Karpas-422 (cell line): ENCODE measurements around the gene NR2F2. TPM values are rescaled to one million over a fixed set of nuclear protein-coding genes. Genes with fewer than 3 reads are reported as not detected.

Experiments
- DNase-seq: peaks from one replicate; pipeline ENCODE4 v3.0.0-alpha.2; 2015
- H2AFZ ChIP-seq: fragments of 200-600 bp; sonication (generic); 2 replicates; pipeline ENCODE4 v1.6.1; 2014; ENCODE audit warnings: antibody characterized with exemption, low read length, mixed read lengths
- H3K27ac ChIP-seq: fragments of 200-600 bp; sonication (generic); 2 replicates; pipeline ENCODE4 v1.5.1; 2014; ENCODE audit warnings: mild to moderate bottlenecking, low read length, moderate library complexity
- H3K27me3 ChIP-seq: fragments of 200-600 bp; sonication (generic); 2 replicates; pipeline ENCODE4 v1.6.1; 2014; ENCODE audit warnings: low read length, mixed read lengths
- H3K36me3 ChIP-seq: fragments of 200-600 bp; sonication (generic); 2 replicates; pipeline ENCODE4 v1.6.1; 2014; ENCODE audit warnings: low read length, mixed read lengths; ENCODE audit not compliant: insufficient read depth
- H3K4me1 ChIP-seq: fragments of 200-600 bp; sonication (generic); 2 replicates; pipeline ENCODE4 v1.6.1; 2014; ENCODE audit warnings: mild to moderate bottlenecking, low read length, mixed read lengths
- H3K4me2 ChIP-seq: fragments of 200-600 bp; sonication (generic); 2 replicates; pipeline ENCODE4 v1.6.1; 2014; ENCODE audit warnings: low read length, low read depth, mild to moderate bottlenecking; ENCODE audit not compliant: poor library complexity, severe bottlenecking
- H3K4me3 ChIP-seq: fragments of 200-600 bp; sonication (generic); 2 replicates; pipeline ENCODE4 v1.5.1; 2014; ENCODE audit warnings: mild to moderate bottlenecking, antibody characterized with exemption, low read length, mixed read lengths
- H3K79me2 ChIP-seq: fragments of 200-600 bp; sonication (generic); 2 replicates; pipeline ENCODE4 v1.6.1; 2014; ENCODE audit warnings: mild to moderate bottlenecking, low read length, mixed read lengths
- H3K9ac ChIP-seq: fragments of 200-600 bp; sonication (generic); 2 replicates; pipeline ENCODE4 v1.6.0; 2014; ENCODE audit warnings: low read length
- H3K9me2 ChIP-seq: fragments of 200-600 bp; sonication (generic), shearing (Covaris generic); replicated peaks from 2 replicates; pipeline ENCODE4 v1.6.0; 2014; ENCODE audit warnings: mild to moderate bottlenecking, low read length, moderate library complexity; ENCODE audit not compliant: insufficient read depth
- H3K9me3 ChIP-seq: fragments of 300-700, 200-600 bp; sonication (generic); 2 replicates; pipeline ENCODE4 v1.6.1; 2014; ENCODE audit warnings: low read length, mixed read lengths
- H4K20me1 ChIP-seq: fragments of 200-600 bp; sonication (generic); 2 replicates; pipeline ENCODE4 v1.6.1; 2014; ENCODE audit warnings: mild to moderate bottlenecking, antibody characterized with exemption, low read length, low read depth; ENCODE audit not compliant: insufficient read depth
- total RNA-seq: library from RNA; depleted of rRNA; stranded (reverse); fragments of >200 nt; shearing (Covaris generic); gene quantifications from 2 replicates; pipeline ENCODE4 v1.2.3, GENCODE V29; 2014; ENCODE audit warnings: low replicate concordance; rRNA removed

Gene NR2F2
- total RNA-seq, result not detected in 2 replicates

DNA sequence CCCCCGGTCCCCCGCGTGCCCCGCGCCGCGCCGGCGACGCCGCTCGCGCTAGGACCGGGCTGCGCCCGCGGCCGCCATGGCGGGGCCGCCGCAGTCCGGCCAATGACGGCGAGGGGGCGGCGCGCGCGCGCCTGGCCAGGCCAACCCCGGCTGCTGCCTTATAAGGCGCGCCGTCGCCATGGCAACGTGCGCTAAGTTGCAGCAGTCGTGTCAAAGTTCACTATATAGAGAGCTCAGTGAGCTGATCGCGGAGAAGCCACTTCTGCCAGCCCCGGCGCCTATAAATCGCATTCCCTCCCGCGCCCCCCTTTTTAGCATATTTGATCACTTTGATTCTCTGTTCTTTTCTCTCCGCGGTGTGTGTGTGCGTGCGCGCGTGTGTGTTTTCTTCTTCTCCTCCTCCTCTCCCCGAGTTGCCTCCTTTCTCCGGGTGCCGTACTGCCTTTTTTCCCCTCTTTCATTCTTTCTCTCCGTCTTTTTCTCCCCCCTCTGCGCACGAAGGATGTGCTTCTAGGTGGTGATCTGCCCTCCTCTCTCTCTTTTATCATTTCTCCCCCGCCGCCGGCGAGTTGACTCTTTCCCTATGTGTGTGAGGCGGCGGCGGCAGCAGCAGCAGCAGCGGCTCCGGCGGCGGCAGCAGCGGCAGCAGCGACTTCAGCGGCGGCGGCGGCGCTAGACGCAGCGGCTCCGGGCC, at the start of gene NR2F2:
NR2F2 (plus strand) TSS at position 251 of the 694 bp plus-strand sequence. CDS start 1,406 bp downstream, outside the sequence.
- H3K9me2 ChIP-seq, result no peaks in the 10 kb centered on the region
- no peak for DNase-seq
- no peaks in the 10 kb centered on the region for H3K4me1 ChIP-seq
- H4K20me1 ChIP-seq, result no peaks in the 10 kb centered on the region
- no peaks in the 10 kb centered on the region for H3K36me3 ChIP-seq
- no peak within 1 kb of the TSS for H3K4me3 ChIP-seq
- no peak within 1 kb of the TSS for H3K27ac ChIP-seq
- no peak within 1 kb of the TSS for H3K9ac ChIP-seq
- H3K79me2 ChIP-seq, result no peaks in the 10 kb centered on the region
- no peaks in the 10 kb centered on the region for H3K27me3 ChIP-seq
- peaks cover 4% of the 10 kb centered on the region for H3K9me3 ChIP-seq
- no peak within 1 kb of the TSS for H2AFZ ChIP-seq
- H3K4me2 ChIP-seq, result no peak within 1 kb of the TSS

DNA sequence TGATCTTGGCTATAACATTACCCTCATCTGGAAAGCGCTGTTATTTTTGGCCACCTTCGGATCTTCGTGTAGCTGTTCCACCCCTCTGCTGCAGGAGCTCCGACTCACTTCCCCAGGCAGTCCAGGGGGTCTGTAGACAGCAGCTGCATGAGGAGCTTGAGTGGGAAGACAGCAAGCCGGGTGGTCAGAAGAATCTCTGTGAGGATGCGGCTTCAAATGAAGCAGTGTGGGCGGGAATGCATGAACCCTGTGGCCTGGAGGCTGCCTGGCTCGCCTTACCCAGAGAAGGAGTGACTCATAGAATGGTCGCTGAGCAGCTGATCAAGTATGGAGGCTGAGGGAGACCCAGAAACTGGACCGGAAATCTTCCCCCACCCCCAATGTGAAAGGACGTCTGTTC, 45.2 kb upstream of the NR2F2 start:
- Histone ChIP-seq H3K27ac (no peak overlapping the region), H3K9me2 (no peaks in the 10 kb centered on the region), H3K4me1 (no peaks in the 10 kb centered on the region), H3K4me2 (no peak overlapping the region), H3K79me2 (no peaks in the 10 kb centered on the region), H3K9ac (no peak overlapping the region), H4K20me1 (no peaks in the 10 kb centered on the region), H3K36me3 (no peaks in the 10 kb centered on the region), H3K4me3 (no peak overlapping the region), H3K9me3 (peaks cover 21% of the 10 kb centered on the region), H3K27me3 (no peaks in the 10 kb centered on the region), H2AFZ (no peak overlapping the region)
- DNase-seq, result no peak

DNA sequence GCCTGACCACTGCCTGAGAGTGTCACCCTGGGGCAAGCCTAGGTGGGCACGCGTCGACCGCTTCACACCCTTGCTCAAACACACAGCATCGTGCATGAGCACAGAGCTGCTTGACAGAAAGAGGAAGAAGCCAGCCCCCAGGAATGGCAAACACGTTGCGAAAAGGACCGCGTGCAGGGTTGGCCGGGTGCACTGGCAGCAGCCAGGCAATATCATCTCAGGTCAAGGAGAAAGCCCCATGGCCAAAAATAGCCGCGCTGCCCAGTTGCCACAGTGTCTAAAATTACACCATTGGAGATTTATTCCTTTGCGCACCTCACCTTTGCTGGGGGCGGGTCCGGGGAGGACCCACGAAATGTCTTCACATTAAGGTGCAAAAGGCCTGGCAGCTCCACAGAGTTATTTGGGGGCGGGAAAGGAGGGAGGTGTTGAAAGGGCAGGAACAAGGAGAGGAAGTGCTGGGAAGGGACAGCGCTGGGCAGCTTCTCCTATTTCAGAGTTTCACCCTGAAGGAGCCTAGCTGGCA, 44.7 kb upstream of the NR2F2 start:
- Histone ChIP-seq H3K9me2 (no peaks in the 10 kb centered on the region), H3K9ac (no peak overlapping the region), H3K9me3 (peaks cover 25% of the 10 kb centered on the region), H3K36me3 (no peaks in the 10 kb centered on the region), H3K4me3 (no peak overlapping the region), H3K4me1 (no peaks in the 10 kb centered on the region), H2AFZ (no peak overlapping the region), H3K27me3 (no peaks in the 10 kb centered on the region), H4K20me1 (no peaks in the 10 kb centered on the region), H3K4me2 (no peak overlapping the region), H3K79me2 (no peaks in the 10 kb centered on the region), H3K27ac (no peak overlapping the region)
- DNase-seq, result no peak

DNA sequence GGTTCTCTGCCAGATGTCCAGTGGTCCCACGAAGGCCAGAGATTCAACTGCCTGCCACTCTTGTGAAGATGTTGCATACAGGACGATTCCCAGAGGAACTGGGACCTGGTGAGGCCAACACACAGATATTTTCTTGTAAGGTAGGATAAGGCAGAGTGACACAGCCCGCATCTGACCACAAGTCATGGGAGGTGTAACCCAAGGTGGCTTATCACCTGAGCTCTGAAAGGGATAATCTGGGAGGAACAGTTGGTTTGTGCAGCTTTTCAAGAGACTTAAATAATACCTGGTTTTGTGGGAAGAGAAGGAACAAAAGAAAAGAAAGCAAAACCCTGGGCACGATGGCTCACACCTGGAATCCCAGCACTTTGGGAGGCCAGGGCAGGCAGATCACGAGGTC, 39.8 kb upstream of the NR2F2 start:
- no peak overlapping the region for H3K4me3 ChIP-seq
- peaks cover 23% of the 10 kb centered on the region for H3K9me3 ChIP-seq
- H3K79me2 ChIP-seq, result no peaks in the 10 kb centered on the region
- H3K9ac ChIP-seq, result no peak overlapping the region
- H3K27ac ChIP-seq, result no peak overlapping the region
- no peaks in the 10 kb centered on the region for H3K36me3 ChIP-seq
- no peaks in the 10 kb centered on the region for H3K27me3 ChIP-seq
- no peaks in the 10 kb centered on the region for H3K9me2 ChIP-seq
- H3K4me1 ChIP-seq, result no peaks in the 10 kb centered on the region
- H4K20me1 ChIP-seq, result no peaks in the 10 kb centered on the region
- DNase-seq, result no peak
- no peak overlapping the region for H3K4me2 ChIP-seq
- H2AFZ ChIP-seq, result no peak overlapping the region

DNA sequence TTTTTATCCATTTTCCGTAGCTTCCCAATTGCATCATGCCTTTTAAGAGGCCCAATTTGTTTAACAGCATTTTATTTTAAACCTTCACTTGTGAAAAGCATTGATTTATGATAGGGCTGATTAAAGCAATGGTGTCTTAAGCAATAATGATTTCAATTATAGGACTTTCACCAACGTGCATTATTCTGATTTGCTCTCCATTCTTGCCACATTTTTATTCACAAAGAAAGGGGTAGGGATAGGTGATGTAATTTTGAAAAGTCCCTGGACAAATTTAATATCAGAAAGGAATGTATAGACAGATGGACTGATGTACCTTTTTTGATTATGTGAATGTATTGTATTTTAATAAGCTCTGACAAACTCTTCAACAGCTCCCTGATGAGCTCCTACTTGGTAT, 37.9 kb upstream of the NR2F2 start:
- no peak overlapping the region for H3K4me3 ChIP-seq
- no peaks in the 10 kb centered on the region for H3K9me2 ChIP-seq
- no peaks in the 10 kb centered on the region for H3K36me3 ChIP-seq
- H3K4me2 ChIP-seq, result no peak overlapping the region
- H3K4me1 ChIP-seq, result no peaks in the 10 kb centered on the region
- H4K20me1 ChIP-seq, result no peaks in the 10 kb centered on the region
- H3K27ac ChIP-seq, result no peak overlapping the region
- H3K9ac ChIP-seq, result no peak overlapping the region
- DNase-seq, result no peak
- H3K27me3 ChIP-seq, result no peaks in the 10 kb centered on the region
- H2AFZ ChIP-seq, result no peak overlapping the region
- H3K79me2 ChIP-seq, result no peaks in the 10 kb centered on the region
- H3K9me3 ChIP-seq, result peaks cover 28% of the 10 kb centered on the region

DNA sequence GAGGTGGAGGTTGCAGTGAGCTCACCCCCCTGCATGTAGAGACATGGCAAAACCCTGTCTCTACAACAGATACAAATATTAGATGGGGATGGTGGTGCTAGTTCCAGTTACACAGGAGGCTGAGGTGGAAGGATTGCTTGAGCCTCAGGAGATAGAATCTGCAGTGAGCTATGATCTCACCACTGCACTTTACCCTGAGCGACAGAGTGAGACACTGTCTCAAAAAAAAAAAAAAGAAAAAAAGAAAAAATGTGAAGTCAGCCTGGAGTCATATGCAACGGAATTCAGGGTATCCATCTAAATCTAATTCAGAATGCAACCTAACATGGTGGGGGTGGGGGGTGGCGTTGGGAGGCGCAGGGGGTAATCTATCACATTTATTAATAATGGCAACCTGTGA, 37.1 kb upstream of the NR2F2 start:
- Histone ChIP-seq H2AFZ (no peak overlapping the region), H3K27me3 (no peaks in the 10 kb centered on the region), H3K36me3 (no peaks in the 10 kb centered on the region), H3K9me3 (peaks cover 31% of the 10 kb centered on the region), H3K9me2 (no peaks in the 10 kb centered on the region), H3K4me3 (no peak overlapping the region), H3K4me1 (no peaks in the 10 kb centered on the region), H3K4me2 (no peak overlapping the region), H3K9ac (no peak overlapping the region), H3K79me2 (no peaks in the 10 kb centered on the region), H3K27ac (no peak overlapping the region), H4K20me1 (no peaks in the 10 kb centered on the region)
- no peak for DNase-seq

DNA sequence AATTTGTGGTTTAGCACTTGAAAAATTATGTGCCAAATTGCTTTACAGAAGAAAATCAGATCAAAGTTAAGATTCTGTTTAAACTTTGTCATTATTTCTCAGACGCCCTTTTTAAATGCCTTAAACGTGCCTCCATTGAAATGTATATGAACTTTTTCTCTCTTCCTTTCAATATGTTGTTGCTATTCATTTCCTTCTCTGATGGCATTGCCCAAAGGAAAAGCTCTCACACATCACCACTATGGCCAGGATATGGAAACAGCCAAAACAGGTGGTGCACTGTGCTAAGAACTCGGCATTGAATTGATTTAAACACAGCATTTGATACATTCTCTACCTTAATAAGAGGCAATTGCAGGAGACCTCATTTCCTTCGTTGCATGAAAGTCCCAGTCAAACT, 35.7 kb upstream of the NR2F2 start:
- H3K27ac ChIP-seq, result no peak overlapping the region

DNA sequence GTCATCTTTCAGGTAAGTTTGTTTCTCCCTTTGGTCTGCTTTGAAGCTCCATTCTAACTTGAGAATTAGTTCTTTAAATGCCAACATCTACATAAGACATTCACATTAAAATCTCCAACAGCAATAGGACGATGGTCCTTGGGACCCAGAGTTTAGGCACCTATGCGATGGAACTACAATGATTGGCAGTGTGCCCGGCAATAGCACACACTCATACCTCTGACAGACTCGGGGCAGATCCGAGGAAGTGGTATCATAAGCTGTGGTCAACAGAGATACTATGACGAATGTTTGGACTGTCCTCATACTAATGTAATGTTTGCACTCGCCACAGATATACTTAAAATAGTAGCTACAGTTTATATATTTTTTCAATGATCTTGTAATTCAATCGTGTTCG, 34.2 kb upstream of the NR2F2 start:
- no peaks in the 10 kb centered on the region for H3K4me1 ChIP-seq
- H3K9me3 ChIP-seq, result peaks cover 29% of the 10 kb centered on the region
- no peak for DNase-seq
- no peaks in the 10 kb centered on the region for H3K9me2 ChIP-seq
- no peaks in the 10 kb centered on the region for H3K27me3 ChIP-seq
- H3K9ac ChIP-seq, result no peak overlapping the region
- no peak overlapping the region for H3K4me3 ChIP-seq
- no peaks in the 10 kb centered on the region for H3K79me2 ChIP-seq
- H3K27ac ChIP-seq, result no peak overlapping the region
- no peak overlapping the region for H2AFZ ChIP-seq
- H4K20me1 ChIP-seq, result no peaks in the 10 kb centered on the region
- H3K36me3 ChIP-seq, result no peaks in the 10 kb centered on the region
- no peak overlapping the region for H3K4me2 ChIP-seq

More for the DNA sequence above, 35.7 kb upstream of the NR2F2 start:
- Histone ChIP-seq H3K36me3 (no peaks in the 10 kb centered on the region), H3K9ac (no peak overlapping the region), H3K4me3 (no peak overlapping the region), H3K4me2 (no peak overlapping the region), H3K79me2 (no peaks in the 10 kb centered on the region), H2AFZ (no peak overlapping the region), H3K27me3 (no peaks in the 10 kb centered on the region), H3K9me2 (no peaks in the 10 kb centered on the region), H3K9me3 (peaks cover 33% of the 10 kb centered on the region), H4K20me1 (no peaks in the 10 kb centered on the region), H3K4me1 (no peaks in the 10 kb centered on the region)
- no peak for DNase-seq
